Measurements from ENCODE around the gene RER1. TPM values are rescaled to one million over a fixed set of nuclear protein-coding genes. Genes with fewer than 3 reads are reported as not detected.

RER1 gene
- total RNA-seq, 1 experiment from 2014 or later = 110 TPM

DNA sequence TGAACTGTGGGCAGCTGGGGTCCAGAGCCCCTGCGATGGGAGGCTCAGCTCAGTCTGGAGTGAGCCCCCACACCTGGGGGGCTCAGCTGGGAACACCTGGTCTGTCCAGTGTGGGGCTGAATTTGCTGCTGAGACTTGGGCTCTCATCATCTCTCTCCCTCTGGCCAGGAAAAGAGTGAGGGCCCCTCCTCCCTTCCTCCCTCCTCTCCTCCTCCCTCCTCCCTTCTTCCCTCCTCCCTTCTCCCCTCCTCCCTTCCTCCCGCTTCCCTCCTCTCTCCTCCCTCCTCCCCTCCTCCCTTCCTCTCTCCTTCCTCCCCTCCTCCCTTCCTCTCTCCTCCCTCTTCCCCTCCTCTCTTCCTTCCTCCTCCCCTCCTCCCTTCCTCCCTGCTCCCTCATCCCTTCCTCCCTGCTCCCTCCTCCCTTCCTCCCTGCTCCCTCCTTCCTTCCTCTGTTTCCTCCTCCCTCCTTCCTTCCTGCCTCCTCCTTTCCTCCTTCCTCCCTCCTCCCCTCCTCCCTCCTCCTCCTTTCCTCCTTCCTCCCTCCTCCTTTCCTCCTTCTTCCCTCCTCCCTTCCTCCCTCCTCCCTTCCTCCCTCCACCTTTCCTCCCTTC lies 44.2 kb downstream of the RER1 start:
- no CpG with 5 or more reads among the region's 2 CpGs for WGBS (ENCODE audit: extremely low coverage, insufficient read length, low lambda C conversion rate)

More for the DNA sequence above, 44.2 kb downstream of the RER1 start:
- no peak overlapping the region for H2BK120ac ChIP-seq (ENCODE audit: low read depth, low read length, poor library complexity, severe bottlenecking)
- H2BK20ac ChIP-seq (ENCODE audit: low read depth, low read length, poor library complexity, severe bottlenecking) = no peak overlapping the region
- no peak overlapping the region for H3K4ac ChIP-seq (ENCODE audit: low read depth, low read length)
- Mint-ChIP-seq H3K27ac (no peak overlapping the region), H3K4me1 (0 out of 4 replicates have a peak, but pooled peaks cover 0 to 4% of the 10 kb centered on the region in 2 experiments), H3K27me3 (ENCODE audit: low read depth) (peaks cover 33% of the 10 kb centered on the region), H3K36me3 (ENCODE audit: insufficient read depth in 1 of 3, low read depth in 3 of 3) (no peaks in the 10 kb centered on the region), H3K4me3 (no peak overlapping the region), H3K9me3 (no peaks in the 10 kb centered on the region)
- no peak overlapping the region for H3K9ac ChIP-seq (ENCODE audit: extremely low read depth, insufficient read length, low read length)
- no peak overlapping the region for H3K18ac ChIP-seq (ENCODE audit: insufficient read length, low read depth, low read length)
- no peak overlapping the region for H3K27ac ChIP-seq (ENCODE audit: insufficient read length, low read depth, low read length)
- no peaks in the 10 kb centered on the region for H3K79me1 ChIP-seq (ENCODE audit: insufficient read depth, low read depth, low read length, poor library complexity, severe bottlenecking)
- H3K14ac ChIP-seq (ENCODE audit: insufficient read depth, low read length) = no peak overlapping the region
- DNase-seq = no peak
- H3K27me3 ChIP-seq (ENCODE audit: insufficient read depth, low read length) = no peaks in the 10 kb centered on the region
- H3K23ac ChIP-seq (ENCODE audit: insufficient read length, low read depth, low read length) = no peak overlapping the region
- H2BK12ac ChIP-seq (ENCODE audit: insufficient read length, low read depth, low read length) = no peak overlapping the region
- H3K79me2 ChIP-seq (ENCODE audit: insufficient read depth, low read length) = no peaks in the 10 kb centered on the region
- no peak overlapping the region for H3K4me2 ChIP-seq (ENCODE audit: insufficient read depth, insufficient read length, low read length)
- H3K4me1 ChIP-seq (ENCODE audit: insufficient read depth, low read length) = no peaks in the 10 kb centered on the region
- no peak overlapping the region for H3T11ph ChIP-seq (ENCODE audit: low read length)
- H4K5ac ChIP-seq (ENCODE audit: insufficient read length, low read depth, low read length) = no peak overlapping the region
- H2AFZ ChIP-seq (ENCODE audit: low read length) = no peak overlapping the region
- no peaks in the 10 kb centered on the region for H3K23me2 ChIP-seq (ENCODE audit: insufficient read length, low read depth, low read length, poor library complexity, severe bottlenecking)
- no peak overlapping the region for H3K56ac ChIP-seq (ENCODE audit: insufficient read length, low read depth, low read length)
- H2BK5ac ChIP-seq (ENCODE audit: insufficient read length, low read length) = no peak overlapping the region
- TF ChIP-seq, protein P1, sequence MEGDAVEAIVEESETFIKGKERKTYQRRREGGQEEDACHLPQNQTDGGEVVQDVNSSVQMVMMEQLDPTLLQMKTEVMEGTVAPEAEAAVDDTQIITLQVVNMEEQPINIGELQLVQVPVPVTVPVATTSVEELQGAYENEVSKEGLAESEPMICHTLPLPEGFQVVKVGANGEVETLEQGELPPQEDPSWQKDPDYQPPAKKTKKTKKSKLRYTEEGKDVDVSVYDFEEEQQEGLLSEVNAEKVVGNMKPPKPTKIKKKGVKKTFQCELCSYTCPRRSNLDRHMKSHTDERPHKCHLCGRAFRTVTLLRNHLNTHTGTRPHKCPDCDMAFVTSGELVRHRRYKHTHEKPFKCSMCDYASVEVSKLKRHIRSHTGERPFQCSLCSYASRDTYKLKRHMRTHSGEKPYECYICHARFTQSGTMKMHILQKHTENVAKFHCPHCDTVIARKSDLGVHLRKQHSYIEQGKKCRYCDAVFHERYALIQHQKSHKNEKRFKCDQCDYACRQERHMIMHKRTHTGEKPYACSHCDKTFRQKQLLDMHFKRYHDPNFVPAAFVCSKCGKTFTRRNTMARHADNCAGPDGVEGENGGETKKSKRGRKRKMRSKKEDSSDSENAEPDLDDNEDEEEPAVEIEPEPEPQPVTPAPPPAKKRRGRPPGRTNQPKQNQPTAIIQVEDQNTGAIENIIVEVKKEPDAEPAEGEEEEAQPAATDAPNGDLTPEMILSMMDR (conservative IDR thresholded peaks at IDR 0.05) = no peak
- H4K20me1 ChIP-seq (ENCODE audit: control insufficient read depth, insufficient read depth, insufficient read length) = no peaks in the 10 kb centered on the region
- H2BK15ac ChIP-seq (ENCODE audit: low read depth, low read length) = no peak overlapping the region
- no peaks in the 10 kb centered on the region for H3K9me3 ChIP-seq (ENCODE audit: control insufficient read depth, low read depth, low read length)
- no peak overlapping the region for H2AK5ac ChIP-seq (ENCODE audit: insufficient read length, low read length)
- no peak overlapping the region for H4K91ac ChIP-seq (ENCODE audit: insufficient read length, low read depth, low read length)
- H4K8ac ChIP-seq (replicated peaks; ENCODE audit: insufficient read length, low read depth, low read length) = no peak overlapping the region
